ENCODE results near the gene BCLAF3.

Gene BCLAF3

DNA sequence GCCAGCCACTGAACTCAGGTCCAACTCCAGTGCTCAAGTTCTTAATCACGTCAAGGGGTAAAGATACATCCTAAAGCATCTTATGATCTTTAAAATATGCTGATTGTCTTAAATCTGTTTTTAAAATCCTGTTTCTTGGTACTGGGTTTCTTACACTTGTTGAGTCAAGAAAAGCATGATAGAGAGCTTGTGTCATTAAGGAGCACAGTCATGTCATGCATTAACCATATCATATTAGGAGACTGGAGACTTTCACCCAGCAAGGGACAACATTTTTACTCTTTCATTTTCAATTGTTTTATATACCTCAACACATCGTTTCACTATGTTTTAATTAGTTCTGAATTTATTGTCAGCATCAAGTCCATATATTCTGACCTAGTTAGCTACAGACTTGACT, 41.5 kb downstream of the BCLAF3 start:
- Histone ChIP-seq H3K9me3 (no peaks in the 10 kb centered on the region), H3K36me3 (peaks cover 35% of the 10 kb centered on the region), H3K27me3 (no peaks in the 10 kb centered on the region), H3K27ac (no peak overlapping the region), H3K4me1 (ENCODE audit: control insufficient read depth in 1 of 2, insufficient read depth in 1 of 2, low read depth in 1 of 2, low read length in 1 of 2) (no peaks in the 10 kb centered on the region), H3K4me3 (ENCODE audit: low read depth in 1 of 2, low read length in 1 of 2) (no peak overlapping the region)
- TF ChIP-seq, protein P1, sequence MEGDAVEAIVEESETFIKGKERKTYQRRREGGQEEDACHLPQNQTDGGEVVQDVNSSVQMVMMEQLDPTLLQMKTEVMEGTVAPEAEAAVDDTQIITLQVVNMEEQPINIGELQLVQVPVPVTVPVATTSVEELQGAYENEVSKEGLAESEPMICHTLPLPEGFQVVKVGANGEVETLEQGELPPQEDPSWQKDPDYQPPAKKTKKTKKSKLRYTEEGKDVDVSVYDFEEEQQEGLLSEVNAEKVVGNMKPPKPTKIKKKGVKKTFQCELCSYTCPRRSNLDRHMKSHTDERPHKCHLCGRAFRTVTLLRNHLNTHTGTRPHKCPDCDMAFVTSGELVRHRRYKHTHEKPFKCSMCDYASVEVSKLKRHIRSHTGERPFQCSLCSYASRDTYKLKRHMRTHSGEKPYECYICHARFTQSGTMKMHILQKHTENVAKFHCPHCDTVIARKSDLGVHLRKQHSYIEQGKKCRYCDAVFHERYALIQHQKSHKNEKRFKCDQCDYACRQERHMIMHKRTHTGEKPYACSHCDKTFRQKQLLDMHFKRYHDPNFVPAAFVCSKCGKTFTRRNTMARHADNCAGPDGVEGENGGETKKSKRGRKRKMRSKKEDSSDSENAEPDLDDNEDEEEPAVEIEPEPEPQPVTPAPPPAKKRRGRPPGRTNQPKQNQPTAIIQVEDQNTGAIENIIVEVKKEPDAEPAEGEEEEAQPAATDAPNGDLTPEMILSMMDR (IDR thresholded peaks at IDR 0.05): no peak

DNA sequence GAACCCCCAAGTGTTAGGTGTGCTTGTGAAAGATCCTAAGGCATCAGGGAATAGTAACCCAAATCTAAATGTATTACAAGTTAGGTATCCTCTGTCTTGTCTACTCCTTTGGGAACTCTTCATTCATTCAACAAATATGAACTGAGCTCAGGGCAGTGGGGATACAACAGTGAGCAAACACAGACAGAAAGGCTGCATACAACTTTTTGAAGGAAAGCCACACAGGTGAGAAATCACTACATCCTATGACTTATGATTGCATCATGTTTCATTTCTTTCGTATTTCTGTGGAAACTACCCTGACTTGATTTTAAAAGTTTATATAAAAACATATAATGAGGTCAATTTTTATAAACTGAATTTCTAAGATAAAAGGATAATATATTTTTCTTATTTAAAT, 43.2 kb downstream of the BCLAF3 start:
- no peak overlapping the region for H3K27ac ChIP-seq
- TF ChIP-seq, protein P1 (IDR thresholded peaks at IDR 0.05): no peak
- no peaks in the 10 kb centered on the region for H3K27me3 ChIP-seq

More for the DNA sequence above, 43.2 kb downstream of the BCLAF3 start:
- Histone ChIP-seq H3K9me3 (no peaks in the 10 kb centered on the region), H3K4me3 (ENCODE audit: low read depth in 1 of 2, low read length in 1 of 2) (no peak overlapping the region), H3K4me1 (ENCODE audit: control insufficient read depth in 1 of 2, insufficient read depth in 1 of 2, low read depth in 1 of 2, low read length in 1 of 2) (no peaks in the 10 kb centered on the region), H3K36me3 (peaks cover 24% of the 10 kb centered on the region)

All from neutrophil (primary cell).